Dendritic cell treated with granulocyte-macrophage colony-stimulating factor and Interleukin-4, amounts not matched to agents 40 ng/mL and 50 ng/mL, for 4 days (primary cell): ENCODE data around the gene FBXO9.

ENCODE experiments used
- H3K27ac Mint-ChIP-seq: one replicate; pipeline ENCODE4 v1.8.0; 2022; ENCODE audit warnings: mild to moderate bottlenecking, mixed read lengths
- H3K27me3 Mint-ChIP-seq: one replicate; pipeline ENCODE4 v1.8.0; 2022; ENCODE audit warnings: mild to moderate bottlenecking, mixed read lengths
- H3K36me3 Mint-ChIP-seq: one replicate; pipeline ENCODE4 v1.8.0; 2022; ENCODE audit warnings: low read depth, mixed read lengths
- H3K4me1 Mint-ChIP-seq: one replicate; pipeline ENCODE4 v1.8.0; 2022; ENCODE audit warnings: low read depth, mixed read lengths
- H3K4me3 Mint-ChIP-seq: one replicate; pipeline ENCODE4 v1.8.0; 2022; ENCODE audit warnings: mild to moderate bottlenecking, moderate library complexity, mixed read lengths
- H3K9me3 Mint-ChIP-seq: one replicate; pipeline ENCODE4 v1.8.0; 2022; ENCODE audit warnings: mixed read lengths
- intact Hi-C: fragments of 100-400 bp; cut with micrococcal nuclease; formaldehyde crosslinking; loops from one replicate; pipeline ENCODE4 v1.15.0; 2022

FBXO9 gene

GRCh38 chr6:53089948-53090347 is 24.7 kb downstream of the FBXO9 start:
- Mint-ChIP-seq H3K36me3 (peaks cover 87% of the 10 kb centered on the region), H3K9me3 (no peaks in the 10 kb centered on the region), H3K4me1 (no peaks in the 10 kb centered on the region), H3K27ac (no peak overlapping the region), H3K27me3 (no peaks in the 10 kb centered on the region), H3K4me3 (no peak overlapping the region)
- intact Hi-C loops = no loop called here

GRCh38 chr6:53090576-53090975 is 25.4 kb downstream of the FBXO9 start:
- intact Hi-C loops = no loop called here
- H3K4me1 Mint-ChIP-seq = no peaks in the 10 kb centered on the region
- no peaks in the 10 kb centered on the region for H3K9me3 Mint-ChIP-seq
- H3K36me3 Mint-ChIP-seq = peaks cover 93% of the 10 kb centered on the region
- H3K27me3 Mint-ChIP-seq = no peaks in the 10 kb centered on the region
- H3K4me3 Mint-ChIP-seq = no peak overlapping the region
- H3K27ac Mint-ChIP-seq = no peak overlapping the region

- H3K4me3 Mint-ChIP-seq = no peak overlapping the region
- H3K27ac Mint-ChIP-seq = no peak overlapping the region
- no peaks in the 10 kb centered on the region for H3K27me3 Mint-ChIP-seq
- intact Hi-C loops = no loop called here
- H3K36me3 Mint-ChIP-seq = peaks cover 91% of the 10 kb centered on the region
- H3K9me3 Mint-ChIP-seq = no peaks in the 10 kb centered on the region
- H3K4me1 Mint-ChIP-seq = no peaks in the 10 kb centered on the region
These were observed 30.1 kb downstream of the FBXO9 start for GRCh38 chr6:53095270-53095669.

- Mint-ChIP-seq H3K9me3 (no peaks in the 10 kb centered on the region), H3K27me3 (no peaks in the 10 kb centered on the region), H3K36me3 (peaks cover 91% of the 10 kb centered on the region), H3K27ac (no peak overlapping the region), H3K4me1 (no peaks in the 10 kb centered on the region), H3K4me3 (no peak overlapping the region)
- intact Hi-C loops = no loop called here
These were observed 30.5 kb downstream of the FBXO9 start for GRCh38 chr6:53095716-53096115.

- Mint-ChIP-seq H3K4me1 (no peaks in the 10 kb centered on the region), H3K9me3 (no peaks in the 10 kb centered on the region), H3K27ac (no peak overlapping the region), H3K27me3 (no peaks in the 10 kb centered on the region), H3K36me3 (peaks cover 78% of the 10 kb centered on the region), H3K4me3 (no peak overlapping the region)
- intact Hi-C loops = no loop called here
These were observed 35.4 kb downstream of the FBXO9 start for GRCh38 chr6:53100561-53100960.

- H3K27ac Mint-ChIP-seq = no peak overlapping the region
These were observed 35.8 kb downstream of the FBXO9 start for GRCh38 chr6:53101006-53101405.

GRCh38 chr6:53103993-53104675 is 38.9 kb downstream of the FBXO9 start:
- Mint-ChIP-seq H3K4me1 (no peaks in the 10 kb centered on the region), H3K9me3 (no peaks in the 10 kb centered on the region), H3K27ac (no peak overlapping the region), H3K4me3 (no peak overlapping the region), H3K27me3 (no peaks in the 10 kb centered on the region), H3K36me3 (peaks cover 44% of the 10 kb centered on the region)
- intact Hi-C loops = no loop called here

More at GRCh38 chr6:53101006-53101405, 35.8 kb downstream of the FBXO9 start:
- no peaks in the 10 kb centered on the region for H3K9me3 Mint-ChIP-seq
- no peaks in the 10 kb centered on the region for H3K4me1 Mint-ChIP-seq
- no peaks in the 10 kb centered on the region for H3K27me3 Mint-ChIP-seq
- peaks cover 73% of the 10 kb centered on the region for H3K36me3 Mint-ChIP-seq
- intact Hi-C loops = no loop called here
- no peak overlapping the region for H3K4me3 Mint-ChIP-seq

GRCh38 chr6:53104916-53105315 is 39.7 kb downstream of the FBXO9 start:
- no peaks in the 10 kb centered on the region for H3K27me3 Mint-ChIP-seq

GRCh38 chr6:53107091-53107490 is 41.9 kb downstream of the FBXO9 start:
- Mint-ChIP-seq H3K27me3 (no peaks in the 10 kb centered on the region), H3K9me3 (no peaks in the 10 kb centered on the region), H3K36me3 (peaks cover 17% of the 10 kb centered on the region), H3K27ac (no peak overlapping the region), H3K4me1 (no peaks in the 10 kb centered on the region), H3K4me3 (no peak overlapping the region)
- intact Hi-C loops = no loop called here

More at GRCh38 chr6:53104916-53105315, 39.7 kb downstream of the FBXO9 start:
- Mint-ChIP-seq H3K4me3 (no peak overlapping the region), H3K27ac (no peak overlapping the region), H3K9me3 (no peaks in the 10 kb centered on the region), H3K36me3 (peaks cover 37% of the 10 kb centered on the region), H3K4me1 (no peaks in the 10 kb centered on the region)
- intact Hi-C loops = no loop called here

GRCh38 chr6:53109612-53110011 is 44.4 kb downstream of the FBXO9 start:
- Mint-ChIP-seq H3K27ac (no peak overlapping the region), H3K4me3 (no peak overlapping the region), H3K9me3 (no peaks in the 10 kb centered on the region), H3K27me3 (peaks cover 2% of the 10 kb centered on the region), H3K4me1 (no peaks in the 10 kb centered on the region), H3K36me3 (no peaks in the 10 kb centered on the region)
- intact Hi-C loops = no loop called here

GRCh38 chr6:53111865-53112264 is 46.7 kb downstream of the FBXO9 start:
- intact Hi-C loops = no loop called here
- H3K4me3 Mint-ChIP-seq = no peak overlapping the region
- H3K9me3 Mint-ChIP-seq = no peaks in the 10 kb centered on the region
- no peak overlapping the region for H3K27ac Mint-ChIP-seq
- no peaks in the 10 kb centered on the region for H3K4me1 Mint-ChIP-seq
- peaks cover 3% of the 10 kb centered on the region for H3K27me3 Mint-ChIP-seq
- H3K36me3 Mint-ChIP-seq = no peaks in the 10 kb centered on the region

GRCh38 chr6:53112404-53112803 is 47.2 kb downstream of the FBXO9 start:
- H3K27ac Mint-ChIP-seq = no peak overlapping the region
- no peak overlapping the region for H3K4me3 Mint-ChIP-seq
- intact Hi-C loops = no loop called here
- no peaks in the 10 kb centered on the region for H3K9me3 Mint-ChIP-seq
- H3K27me3 Mint-ChIP-seq = peaks cover 3% of the 10 kb centered on the region
- no peaks in the 10 kb centered on the region for H3K36me3 Mint-ChIP-seq
- H3K4me1 Mint-ChIP-seq = no peaks in the 10 kb centered on the region

- no peaks in the 10 kb centered on the region for H3K9me3 Mint-ChIP-seq
- no peak overlapping the region for H3K27ac Mint-ChIP-seq
- H3K4me1 Mint-ChIP-seq = no peaks in the 10 kb centered on the region
- no peaks in the 10 kb centered on the region for H3K36me3 Mint-ChIP-seq
- intact Hi-C loops = no loop called here
- H3K27me3 Mint-ChIP-seq = peaks cover 3% of the 10 kb centered on the region
- no peak overlapping the region for H3K4me3 Mint-ChIP-seq
These were observed 47.7 kb downstream of the FBXO9 start for GRCh38 chr6:53112871-53113270.

GRCh38 chr6:53113742-53114141 is 48.5 kb downstream of the FBXO9 start:
- Mint-ChIP-seq H3K27me3 (peaks cover 3% of the 10 kb centered on the region), H3K27ac (no peak overlapping the region), H3K36me3 (no peaks in the 10 kb centered on the region), H3K4me1 (no peaks in the 10 kb centered on the region), H3K4me3 (no peak overlapping the region), H3K9me3 (no peaks in the 10 kb centered on the region)
- intact Hi-C loops = no loop called here

- Mint-ChIP-seq H3K4me3 (no peak overlapping the region), H3K27ac (no peak overlapping the region), H3K36me3 (no peaks in the 10 kb centered on the region), H3K4me1 (no peaks in the 10 kb centered on the region), H3K9me3 (no peaks in the 10 kb centered on the region), H3K27me3 (peaks cover 3% of the 10 kb centered on the region)
- intact Hi-C loops = no loop called here
These were observed 49.9 kb downstream of the FBXO9 start for GRCh38 chr6:53115113-53115512.
